Measurements from ENCODE around the gene GPR17.

GRCh38 chr2:127662937-127663565, 17.1 kb downstream of the GPR17 start:
- TF ChIP-seq CTCF (IDR thresholded peaks at IDR 0.05; ENCODE audit: low read depth, low read length) = no peak
- TF ChIP-seq EZH2phosphoT487 (IDR thresholded peaks at IDR 0.05; ENCODE audit: low read depth) = no peak

Measured in OCI-LY3 (cell line).